Stomach (tissue), 9 donors: ENCODE results near the gene RPTOR. TPM values are rescaled to one million over a fixed set of nuclear protein-coding genes. Genes with fewer than 3 reads are reported as not detected.

ENCODE experiments used
- DNase-seq, 2 donors: peaks; one replicate each; pipeline versions ENCODE4 v3.0.0 to v3.0.0-alpha.2; 2013 to 2019
- H3K27ac ChIP-seq, 5 donors: fragments of 200-600 bp in 4 of 5; sonication (generic) in 4 of 5; one replicate each; pipeline ENCODE4 v1.5.1; 2013 to 2019; ENCODE audit warnings: mild to moderate bottlenecking in 1 of 5, moderate library complexity in 1 of 5
- H3K27me3 ChIP-seq, 3 donors: fragments of 200-600 bp; sonication (generic); one replicate each; pipeline ENCODE4 v1.5.1; 2017 to 2019; ENCODE audit warnings: mixed run types in 1 of 3
- H3K36me3 ChIP-seq, 4 donors: fragments of 200-600 bp; sonication (generic); 1 replicate in 3 of 4; 2 replicates in 1 of 4; pipeline ENCODE4 v1.5.1; 2016 to 2019
- H3K4me1 ChIP-seq, 4 donors: fragments of 200-600 bp; sonication (generic); one replicate each; pipeline ENCODE4 v1.5.1; 2016 to 2019
- H3K4me3 ChIP-seq, 4 donors: fragments of 200-600 bp; sonication (generic) in 3 of 4; one replicate each; pipeline ENCODE4 v1.5.1; 2016 to 2019; ENCODE audit warnings: mild to moderate bottlenecking in 1 of 4
- H3K9me3 ChIP-seq, 4 donors: fragments of 200-600 bp; sonication (generic); one replicate each; pipeline ENCODE4 v1.5.1; 2016 to 2019
- CTCF ChIP-seq, 7 experiments: fragments of 450-650 bp in 4 of 7; fragments of 200-600 bp in 3 of 7; sonication (generic) in 3 of 7; IDR thresholded peaks; one replicate each; pipeline ENCODE4 v1.5.1; 2016 to 2019; ENCODE audit warnings: antibody characterized with exemption in 7 of 7, control low read depth in 2 of 7, mild to moderate bottlenecking in 1 of 7
- EP300 ChIP-seq: sonication (generic); formaldehyde crosslinking; IDR thresholded peaks from one replicate; pipeline ENCODE4 v1.6.1; 2017; ENCODE audit warnings: antibody characterized with exemption
- POLR2A ChIP-seq, 4 donors: fragments of 450-650 bp; IDR thresholded peaks; one replicate each; pipeline ENCODE4 v1.6.1; 2016; ENCODE audit warnings: antibody characterized with exemption in 4 of 4, control low read depth in 2 of 4, mild to moderate bottlenecking in 1 of 4, moderate library complexity in 1 of 4
- POLR2AphosphoS5 ChIP-seq, 3 donors: sonication (generic); formaldehyde crosslinking; IDR thresholded peaks; one replicate each; pipeline ENCODE4 v1.6.1; 2016; ENCODE audit warnings: antibody characterized with exemption in 3 of 3
- WGBS, 5 donors: extraction: QIAGEN DNeasy Blood & Tissue Kit in 3 of 5; methylation state at CpG; one replicate each; pipeline versions ENCODE4 v1.1.5 to v1.1.7; 2013 to 2018; 5-methylcytosine and 5-hydroxymethylcytosine counted together
- intact Hi-C: fragments of 100-400 bp; cut with DNase I; formaldehyde crosslinking; loops from one replicate; pipeline ENCODE4 v1.15.1; 2023; ENCODE audit warnings: low total_unique reads
- polyA plus RNA-seq, 3 donors: library from polyadenylated mRNA; stranded (reverse); fragments of 200-250 nt; gene quantifications; one replicate each; pipeline ENCODE4 v1.2.3, GENCODE V29; 2013
- total RNA-seq, 5 donors: library from RNA; depleted of rRNA; stranded (reverse); fragments of >200 nt; gene quantifications; one replicate each; pipeline versions ENCODE4 v1.1.0 to v1.2.3, GENCODE V29; 2014 to 2016
- donor health status: healthy with polysubstance abuse.
- donor health status: Bipolar disorder and iron deficiency.
- donor health status: healthy.

The RPTOR gene
- total and polyA plus RNA-seq, 8 donors: 3.8 to 103 (median 19.3) TPM

GRCh38 chr17:80908776-80909175, 364.1 kb downstream of the RPTOR start:
- Histone ChIP-seq H3K36me3 (peaks cover 15 to 96% (median 80%) of the 10 kb centered on the region in 4 donors), H3K4me3 (no peak overlapping the region), H3K27me3 (no peaks in the 10 kb centered on the region), H3K4me1 (no peaks in the 10 kb centered on the region), H3K27ac (no peak overlapping the region), H3K9me3 (no peaks in the 10 kb centered on the region)
- intact Hi-C loops: no loop called here
- no peak for DNase-seq
- TF ChIP-seq CTCF (IDR thresholded peaks at IDR 0.05): no peak
- TF ChIP-seq EP300: no peak
- TF ChIP-seq POLR2A (IDR thresholded peaks at IDR 0.05): no peak
- no peak for TF ChIP-seq POLR2AphosphoS5 (IDR thresholded peaks at IDR 0.05)
- 85 to 93% (median 92%) methylated on average over 7 to 13 of the region's 13 CpGs for WGBS, 5 donors

- Histone ChIP-seq H3K36me3 (peaks cover 15 to 96% (median 80%) of the 10 kb centered on the region in 4 donors), H3K4me1 (no peaks in the 10 kb centered on the region), H3K27ac (no peak overlapping the region), H3K4me3 (no peak overlapping the region), H3K9me3 (no peaks in the 10 kb centered on the region), H3K27me3 (no peaks in the 10 kb centered on the region)
- TF ChIP-seq POLR2A (IDR thresholded peaks at IDR 0.05) (no peak), POLR2AphosphoS5 (IDR thresholded peaks at IDR 0.05) (no peak), CTCF (IDR thresholded peaks at IDR 0.05) (no peak), EP300 (no peak)
- intact Hi-C loops: no loop called here
- no peak for DNase-seq
- 87 to 100% (median 93%) methylated on average over 2 of the region's 2 CpGs for WGBS, 5 donors
Observed at GRCh38 chr17:80909635-80910034, 365.0 kb downstream of the RPTOR start.

GRCh38 chr17:80910043-80910442, 365.4 kb downstream of the RPTOR start:
- Histone ChIP-seq H3K36me3 (peaks cover 15 to 96% (median 83%) of the 10 kb centered on the region in 4 donors), H3K4me3 (no peak overlapping the region), H3K27ac (no peak overlapping the region), H3K9me3 (no peaks in the 10 kb centered on the region), H3K4me1 (no peaks in the 10 kb centered on the region), H3K27me3 (no peaks in the 10 kb centered on the region)
- WGBS, 5 donors: 86 to 98% (median 96%) methylated on average over 5 of the region's 5 CpGs
- TF ChIP-seq CTCF (IDR thresholded peaks at IDR 0.05) (no peak), EP300 (no peak)
- intact Hi-C loops: no loop called here
- no peak for DNase-seq

GRCh38 chr17:80912476-80912875, 367.8 kb downstream of the RPTOR start:
- H3K36me3 ChIP-seq: peaks cover 14 to 87% (median 78%) of the 10 kb centered on the region in 4 donors
- H3K27ac ChIP-seq: no peak overlapping the region
- intact Hi-C loops: no loop called here
- DNase-seq: no peak
- TF ChIP-seq POLR2A (IDR thresholded peaks at IDR 0.05) (no peak), EP300 (no peak), CTCF (IDR thresholded peaks at IDR 0.05) (no peak), POLR2AphosphoS5 (IDR thresholded peaks at IDR 0.05) (no peak)
- H3K9me3 ChIP-seq: no peaks in the 10 kb centered on the region
- WGBS, 5 donors: 86 to 92% (median 89%) methylated on average over 15 of the region's 15 CpGs
- no peak overlapping the region for H3K4me3 ChIP-seq
- H3K4me1 ChIP-seq: no peaks in the 10 kb centered on the region
- H3K27me3 ChIP-seq: no peaks in the 10 kb centered on the region
